Uterus (tissue), 2 donors: Measurements from ENCODE around the gene MAP1S.

Experiments
- POLR2A ChIP-seq, 2 donors: fragments of 450-650 bp; IDR thresholded peaks; one replicate each; pipeline ENCODE4 v1.6.1; 2016; ENCODE audit warnings: antibody characterized with exemption in 2 of 2, mild to moderate bottlenecking in 1 of 2, moderate library complexity in 1 of 2
- TF ChIP-seq, protein P1 (sequence below), 4 experiments: fragments of 200-600 bp in 2 of 4; fragments of 450-650 bp in 2 of 4; sonication (generic) in 2 of 4; IDR thresholded peaks; one replicate each; pipeline ENCODE4 v1.5.1; 2016 to 2019; ENCODE audit warnings: antibody characterized with exemption in 4 of 4, mild to moderate bottlenecking in 2 of 4, moderate library complexity in 1 of 4

- TF ChIP-seq, protein P1, sequence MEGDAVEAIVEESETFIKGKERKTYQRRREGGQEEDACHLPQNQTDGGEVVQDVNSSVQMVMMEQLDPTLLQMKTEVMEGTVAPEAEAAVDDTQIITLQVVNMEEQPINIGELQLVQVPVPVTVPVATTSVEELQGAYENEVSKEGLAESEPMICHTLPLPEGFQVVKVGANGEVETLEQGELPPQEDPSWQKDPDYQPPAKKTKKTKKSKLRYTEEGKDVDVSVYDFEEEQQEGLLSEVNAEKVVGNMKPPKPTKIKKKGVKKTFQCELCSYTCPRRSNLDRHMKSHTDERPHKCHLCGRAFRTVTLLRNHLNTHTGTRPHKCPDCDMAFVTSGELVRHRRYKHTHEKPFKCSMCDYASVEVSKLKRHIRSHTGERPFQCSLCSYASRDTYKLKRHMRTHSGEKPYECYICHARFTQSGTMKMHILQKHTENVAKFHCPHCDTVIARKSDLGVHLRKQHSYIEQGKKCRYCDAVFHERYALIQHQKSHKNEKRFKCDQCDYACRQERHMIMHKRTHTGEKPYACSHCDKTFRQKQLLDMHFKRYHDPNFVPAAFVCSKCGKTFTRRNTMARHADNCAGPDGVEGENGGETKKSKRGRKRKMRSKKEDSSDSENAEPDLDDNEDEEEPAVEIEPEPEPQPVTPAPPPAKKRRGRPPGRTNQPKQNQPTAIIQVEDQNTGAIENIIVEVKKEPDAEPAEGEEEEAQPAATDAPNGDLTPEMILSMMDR (IDR thresholded peaks at IDR 0.05), result no peak
- no peak for TF ChIP-seq POLR2A (IDR thresholded peaks at IDR 0.05)
These were observed 39.2 kb downstream of the MAP1S start for GRCh38 chr19:17758515-17758914.
